GM21381 (cell line): ENCODE measurements around the gene NOS3.
"Not testable (repeated sequence)": the region's sequence is repeated elsewhere in the genome, so short reads cannot be mapped to it uniquely, and the experiment has no call there.

Experiments used
- ATAC-seq: cut with Tn5 transposase; IDR thresholded peaks from one replicate; pipeline ENCODE4 v1.9.1; 2021; ENCODE audit warnings: mild to moderate bottlenecking, moderate library complexity; ENCODE audit not compliant: unreplicated experiment

NOS3 gene

DNA sequence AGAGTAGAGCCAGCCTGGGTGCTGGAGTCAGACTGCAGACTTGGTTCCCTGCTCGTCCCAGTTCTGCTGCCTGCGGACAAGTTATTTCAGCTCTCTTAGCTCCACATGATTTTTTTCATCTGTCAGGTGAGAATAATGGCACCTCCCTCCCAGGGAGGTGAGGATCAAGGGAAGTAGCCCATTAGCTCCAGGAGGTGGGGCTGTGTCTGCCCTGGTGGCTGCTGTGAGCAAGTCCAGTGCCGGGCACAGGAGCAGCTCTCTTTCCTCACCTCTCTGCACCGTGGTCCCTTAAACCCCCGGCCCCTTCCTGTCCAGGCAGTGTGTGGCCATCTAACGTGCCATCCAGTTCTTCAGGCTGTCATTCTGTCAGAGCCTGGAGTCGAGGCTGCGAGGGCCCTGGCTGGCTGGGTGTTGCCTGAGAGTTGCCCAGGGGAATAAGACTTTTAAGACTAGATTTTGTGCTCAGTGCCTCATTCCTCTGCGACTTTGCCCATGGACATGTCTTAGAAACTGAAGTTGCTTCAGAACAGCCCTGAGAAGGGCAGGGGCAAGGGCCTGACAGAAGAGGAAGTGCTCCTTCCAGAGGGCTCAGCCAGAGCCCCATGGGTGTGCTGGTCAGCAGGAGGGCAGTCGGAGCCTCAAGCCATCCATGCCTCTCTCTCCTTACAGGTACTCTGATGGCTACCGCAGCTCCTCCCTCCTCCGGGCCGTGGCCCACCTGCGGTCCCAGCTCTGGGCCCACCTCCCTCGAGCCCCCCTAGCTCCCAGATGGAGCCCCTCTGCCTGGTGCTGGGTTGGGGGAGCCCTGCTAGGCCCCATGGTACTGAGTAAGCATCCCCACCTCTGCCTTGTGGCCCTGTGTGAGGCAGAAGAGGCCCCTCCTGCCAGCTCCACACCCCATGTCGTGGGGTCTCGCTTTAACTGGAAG lies 42.4 kb downstream of the NOS3 start:
- ATAC-seq: no peak

- ATAC-seq: no peak
These were observed 43.0 kb downstream of the NOS3 start for GRCh38 chr7:151033864-151034249.

DNA sequence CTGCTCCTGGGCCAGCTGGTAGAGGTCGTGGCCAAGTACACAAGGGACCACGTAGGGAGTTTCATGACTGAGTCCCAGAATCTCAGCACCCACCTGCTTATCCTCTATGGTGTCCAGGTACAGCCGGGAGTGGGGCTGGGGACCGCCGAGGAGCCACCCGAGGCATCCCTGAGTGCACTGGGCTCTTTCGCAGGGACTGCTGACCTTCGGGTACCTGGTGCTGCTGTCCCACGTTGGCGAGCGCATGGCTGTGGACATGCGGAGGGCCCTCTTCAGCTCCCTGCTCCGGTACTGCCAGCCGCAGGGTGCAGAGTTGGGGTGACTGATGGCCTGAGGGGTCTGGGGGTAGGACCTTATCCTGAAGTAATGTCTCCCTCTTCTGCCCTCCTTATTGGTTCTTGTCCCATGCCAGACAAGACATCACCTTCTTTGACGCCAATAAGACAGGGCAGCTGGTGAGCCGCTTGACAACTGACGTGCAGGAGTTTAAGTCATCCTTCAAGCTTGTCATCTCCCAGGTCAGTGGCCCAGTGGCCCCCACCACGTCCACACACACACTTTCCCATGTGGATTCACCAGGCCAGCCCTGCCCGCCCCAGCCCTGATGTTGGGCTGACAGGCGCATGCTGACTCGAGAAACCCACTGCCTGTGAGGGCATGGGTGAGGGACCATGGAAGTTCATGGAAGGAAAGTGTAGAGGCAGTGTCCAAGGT lies 43.7 kb downstream of the NOS3 start:
- no peak for ATAC-seq

- no peak for ATAC-seq
These were observed 44.4 kb downstream of the NOS3 start for GRCh38 chr7:151035026-151035717.

- no peak for ATAC-seq
These were observed 45.1 kb downstream of the NOS3 start for GRCh38 chr7:151035902-151036301.

DNA sequence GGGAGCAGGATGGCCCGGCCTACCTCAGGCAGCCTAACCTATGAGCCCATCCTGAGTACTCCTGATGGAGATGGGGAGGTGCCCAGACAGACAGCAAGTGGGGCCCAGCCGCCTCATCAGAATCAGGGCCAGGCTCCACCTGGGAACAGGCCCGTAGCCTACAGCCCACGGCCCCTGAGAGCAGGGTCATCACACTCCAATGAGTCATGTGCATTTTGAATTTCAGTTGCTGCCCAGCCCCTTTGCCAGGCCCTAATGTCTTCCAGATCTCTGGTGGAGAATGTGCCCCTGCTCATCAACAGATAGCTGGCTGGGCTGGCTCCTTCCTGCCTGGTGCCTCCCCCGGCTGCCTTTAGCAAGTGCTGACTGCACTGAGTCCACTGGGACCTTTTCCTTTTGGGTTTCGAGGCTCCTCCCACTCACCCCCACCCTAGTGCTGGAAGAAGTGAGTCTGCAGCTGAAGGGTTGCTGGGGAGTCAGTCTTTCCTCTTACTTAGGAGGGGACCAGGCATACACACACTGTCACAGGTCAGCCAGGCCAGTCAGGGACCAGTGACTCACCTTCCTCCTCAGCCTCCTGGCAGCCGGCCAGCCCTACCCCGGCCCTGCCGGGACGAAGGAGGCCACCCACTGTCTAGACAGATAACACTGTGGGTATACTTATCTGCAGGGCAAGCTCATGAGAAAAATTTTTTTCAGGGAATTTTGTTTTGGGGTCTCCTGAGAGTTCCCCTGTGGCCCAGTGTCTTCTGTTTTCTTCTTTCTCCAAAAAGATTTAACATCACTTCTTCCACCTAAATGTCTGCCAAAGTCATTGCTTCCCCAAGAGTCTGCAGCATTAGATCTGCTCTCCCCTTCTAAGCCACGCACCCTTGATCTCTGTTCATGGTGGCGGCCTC lies 48.4 kb downstream of the NOS3 start:
- ATAC-seq: no peak

GRCh38 chr7:151039850-151040548 lies 49.2 kb downstream of the NOS3 start:
- no peak for ATAC-seq

- no peak for ATAC-seq
These were observed 50.0 kb downstream of the NOS3 start for GRCh38 chr7:151040616-151041375.

DNA sequence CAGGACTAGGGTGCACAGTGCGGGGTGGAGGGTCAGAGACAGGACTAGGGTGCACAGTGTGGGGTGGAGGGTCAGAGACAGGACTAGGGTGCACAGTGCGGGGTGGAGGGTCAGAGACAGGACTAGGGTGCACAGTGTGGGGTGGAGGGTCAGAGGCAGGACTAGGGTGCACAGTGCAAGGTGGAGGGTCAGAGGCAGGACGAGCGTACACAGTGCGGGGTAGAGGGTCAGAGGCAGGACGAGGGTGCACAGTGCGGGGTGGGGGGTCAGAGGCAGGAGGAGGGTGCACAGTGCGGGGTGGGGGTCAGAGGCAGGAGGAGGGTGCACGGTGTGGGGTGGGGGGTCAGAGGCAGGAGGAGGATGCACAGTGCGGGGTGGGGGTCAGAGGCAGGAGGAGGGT lies 52.6 kb downstream of the NOS3 start:
- not testable (repeated sequence) for ATAC-seq

GRCh38 chr7:151043959-151044358 lies 53.1 kb downstream of the NOS3 start:
- ATAC-seq: no peak

GRCh38 chr7:151045262-151045661 lies 54.4 kb downstream of the NOS3 start:
- ATAC-seq: no peak

DNA sequence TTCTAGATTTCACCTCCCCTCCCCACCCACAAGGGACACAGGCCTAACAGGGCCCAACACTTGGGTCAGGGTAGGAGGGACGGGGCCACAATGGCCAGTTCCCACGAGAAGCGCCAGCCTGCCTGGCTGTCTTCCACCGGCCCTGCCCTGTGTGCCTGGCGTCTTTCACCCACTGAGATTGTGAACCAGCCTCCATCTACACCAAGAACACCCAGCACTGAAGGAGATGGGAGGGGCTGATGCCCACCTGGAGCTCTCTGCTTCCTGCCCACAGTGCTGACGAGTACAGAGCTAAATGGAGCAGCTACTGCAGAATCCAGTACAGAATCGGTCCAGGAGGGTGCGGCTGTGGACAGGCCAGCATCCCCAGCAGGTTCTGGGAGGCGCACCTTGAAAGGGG lies 55.1 kb downstream of the NOS3 start:
- ATAC-seq: no peak

- no peak for ATAC-seq
These were observed 56.1 kb downstream of the NOS3 start for GRCh38 chr7:151046603-151047573.

DNA sequence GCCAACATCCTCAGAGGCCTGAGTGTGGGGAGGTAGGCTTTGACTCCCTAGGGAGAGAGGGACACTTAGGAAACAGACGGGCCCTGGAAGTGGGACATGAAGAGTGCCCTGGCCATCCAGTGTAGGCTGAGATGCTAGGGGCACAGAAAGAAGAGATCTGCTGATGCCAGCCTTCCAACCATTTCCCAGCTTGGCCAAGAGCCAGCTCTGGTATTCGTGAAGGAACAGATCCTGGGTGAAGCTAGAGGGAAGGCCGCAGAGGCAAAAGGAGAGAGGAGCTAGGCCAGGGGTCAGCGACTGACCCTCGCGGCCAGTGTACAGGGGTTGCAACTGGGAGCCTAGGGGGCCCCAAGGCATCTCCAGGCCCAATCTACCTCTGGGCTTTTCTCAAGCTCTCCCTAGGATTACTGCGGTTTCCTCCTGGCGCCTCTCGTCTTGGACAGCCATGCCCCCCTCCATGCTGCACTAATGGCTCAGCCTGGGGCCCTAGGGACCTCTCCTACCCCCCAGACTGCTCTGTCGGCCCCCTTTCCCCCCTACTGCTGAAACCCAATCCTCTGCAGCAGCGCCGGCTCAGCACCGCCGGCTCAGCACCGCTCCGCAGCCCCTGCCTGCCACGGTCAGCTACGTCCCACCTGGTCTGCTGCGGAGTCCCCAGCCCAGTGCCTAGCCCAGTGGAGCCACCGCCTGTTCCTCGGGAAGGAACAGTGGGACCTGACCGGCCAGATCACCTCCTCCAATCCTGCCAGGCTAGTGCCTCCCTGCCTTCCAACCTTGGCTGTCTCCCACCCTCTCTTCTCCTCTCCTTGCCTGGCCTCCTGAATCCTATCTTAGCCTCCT lies 57.4 kb downstream of the NOS3 start, which contains the start of gene ASIC3:
TSS of gene ASIC3 (plus strand) at position 556 of the 840 bp plus-strand sequence. CDS start 355 bp downstream, outside the sequence.
- no peak for ATAC-seq

DNA sequence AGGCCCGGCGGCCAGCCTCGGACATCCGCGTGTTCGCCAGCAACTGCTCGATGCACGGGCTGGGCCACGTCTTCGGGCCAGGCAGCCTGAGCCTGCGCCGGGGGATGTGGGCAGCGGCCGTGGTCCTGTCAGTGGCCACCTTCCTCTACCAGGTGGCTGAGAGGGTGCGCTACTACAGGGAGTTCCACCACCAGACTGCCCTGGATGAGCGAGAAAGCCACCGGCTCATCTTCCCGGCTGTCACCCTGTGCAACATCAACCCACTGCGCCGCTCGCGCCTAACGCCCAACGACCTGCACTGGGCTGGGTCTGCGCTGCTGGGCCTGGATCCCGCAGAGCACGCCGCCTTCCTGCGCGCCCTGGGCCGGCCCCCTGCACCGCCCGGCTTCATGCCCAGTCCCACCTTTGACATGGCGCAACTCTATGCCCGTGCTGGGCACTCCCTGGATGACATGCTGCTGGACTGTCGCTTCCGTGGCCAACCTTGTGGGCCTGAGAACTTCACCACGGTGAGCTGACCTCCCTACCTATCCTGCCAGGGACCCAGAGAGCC lies 58.2 kb downstream of the NOS3 start:
- no peak for ATAC-seq

GRCh38 chr7:151051108-151051507 lies 60.3 kb downstream of the NOS3 start:
- ATAC-seq: no peak

DNA sequence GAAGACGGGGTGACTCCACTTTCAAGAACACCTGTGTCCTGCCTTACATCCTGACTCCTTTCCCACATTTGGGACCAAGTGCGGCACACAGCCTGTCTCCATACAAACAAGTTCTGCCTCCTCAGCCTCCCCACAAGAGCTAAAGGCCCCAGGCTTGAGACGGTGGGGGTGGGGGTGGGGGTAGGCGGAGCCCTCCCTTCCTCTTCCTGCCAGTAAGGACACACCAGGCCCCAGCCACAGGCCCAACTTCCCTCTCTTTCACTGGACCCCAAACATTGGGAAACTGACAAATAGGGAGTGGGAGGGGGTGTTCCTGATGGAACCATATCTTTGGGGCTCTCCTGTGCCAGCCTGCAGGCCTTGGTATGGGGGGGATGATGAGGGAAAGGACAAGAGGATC lies 62.3 kb downstream of the NOS3 start:
- ATAC-seq: no peak
